GM23248 (cell line): Measurements from ENCODE around the gene ST3GAL5.

ENCODE experiments used
- EZH2 ChIP-seq: fragments of 200-600 bp; sonication (generic); IDR thresholded peaks from 2 replicates; pipeline ENCODE4 v1.6.1; 2018; ENCODE audit warnings: antibody characterized with exemption, mild to moderate bottlenecking; ENCODE audit not compliant: insufficient read depth, poor library complexity, severe bottlenecking
- EZH2phosphoT487 ChIP-seq: fragments of 200-600 bp; sonication (generic); IDR thresholded peaks from 2 replicates; pipeline ENCODE4 v1.6.1; 2018; ENCODE audit warnings: antibody characterized with exemption, moderate library complexity, mild to moderate bottlenecking, low read depth; ENCODE audit not compliant: insufficient read depth

DNA sequence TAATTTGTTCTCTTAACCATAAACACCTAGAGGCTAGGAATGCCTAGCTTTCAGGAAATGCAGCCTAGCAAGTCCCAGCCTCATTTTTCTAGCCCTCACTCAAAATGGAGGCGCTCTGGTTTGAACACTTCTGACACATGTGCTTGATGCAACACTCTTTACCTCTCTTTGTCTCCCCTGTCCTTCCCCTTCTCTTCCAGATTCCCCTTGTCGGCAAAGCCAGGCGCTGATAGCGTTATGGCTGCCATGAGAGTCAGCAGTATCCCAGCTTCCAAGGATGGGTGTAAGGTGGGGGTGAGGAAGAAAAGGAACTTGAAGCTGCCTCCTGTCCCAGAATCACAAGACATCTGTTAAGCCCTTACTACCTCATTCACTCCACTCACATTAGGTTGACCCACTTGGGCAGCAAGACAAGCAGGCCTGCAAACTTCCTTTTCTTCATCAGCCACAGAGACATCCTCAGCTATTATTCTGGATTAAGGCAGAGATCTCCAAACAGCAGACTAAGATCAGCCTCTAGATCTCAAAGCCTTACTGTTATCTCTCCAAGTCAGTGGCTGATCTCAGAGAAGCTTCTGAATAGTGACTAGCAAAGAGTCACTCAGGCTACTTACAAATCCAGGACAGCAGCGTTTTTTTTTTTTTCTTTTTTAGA lies 1.9 kb upstream of the ST3GAL5 start:
- TF ChIP-seq EZH2 = no peak
- no peak for TF ChIP-seq EZH2phosphoT487
